ENCODE results near the gene MLXIP. TPM values are rescaled to one million over a fixed set of nuclear protein-coding genes. Genes with fewer than 3 reads are reported as not detected.

Gene MLXIP
- total and polyA plus RNA-seq, 2 of the 13 experiments (the other 11 are each of a cell fraction or from before 2014, with no cell fraction given): 5.3 to 6.7 TPM

GRCh38 chr12:122124370-122124769 is 45.8 kb downstream of the MLXIP start:
- ChIA-PET POLR2A (interaction anchor here (1.3 kb wide), 1 partner anchor 61 kb away, joined by 5 read pairs; no protein-coding TSS in a partner anchor), CTCF (ENCODE audit: low intra/inter-chr PET ratio, low total read pairs) (no interaction called here)
- Histone ChIP-seq H3K4me1 (ENCODE audit: insufficient read depth, low read length) (peaks cover 38% of the 10 kb centered on the region), H3K4me2 (ENCODE audit: low read depth, low read length) (no peak overlapping the region), H3K9me3 (ENCODE audit: low read length) (no peaks in the 10 kb centered on the region), H3K79me2 (ENCODE audit: insufficient read depth, low read length) (peaks cover 3% of the 10 kb centered on the region), H2AFZ (ENCODE audit: low read length) (no peak overlapping the region), H4K20me1 (ENCODE audit: insufficient read depth, low read length) (0 out of 2 replicates have a peak, but pooled peaks cover 3% of the 10 kb centered on the region), H3K27me3 (ENCODE audit: control insufficient read depth in 1 of 2, insufficient read depth in 2 of 2, low read length in 2 of 2) (no peaks in the 10 kb centered on the region), H3K36me3 (replicated peaks in 1 of 2; ENCODE audit: control insufficient read depth in 1 of 2, insufficient read depth in 2 of 2, low read length in 2 of 2) (peaks cover 10 to 22% of the 10 kb centered on the region in 2 experiments; a peak in 4 of 5 replicates), H3K4me3 (replicated peaks in 1 of 3; ENCODE audit: insufficient read depth in 1 of 3, low read depth in 2 of 3, low read length in 3 of 3) (no peak overlapping the region), H3K9ac (ENCODE audit: insufficient read depth, low read depth, low read length) (no peak overlapping the region), H3K27ac (ENCODE audit: extremely low read length, insufficient read depth, low read length) (no peak overlapping the region)
- BruUV-seq (replicated peaks): no TSS peak
- WGBS (ENCODE audit: low lambda C conversion rate): 88% methylated on average over 12 of the region's 14 CpGs
- no peak for TF ChIP-seq ZNF431 (CRISPR knock-in tag; IDR thresholded peaks at IDR 0.05; ENCODE audit: borderline replicate concordance, low read depth)
- TF ChIP-seq SCMH1 (CRISPR knock-in tag; IDR thresholded peaks at IDR 0.05; ENCODE audit: borderline replicate concordance): no peak
- no peak for TF ChIP-seq GMEB2 (CRISPR knock-in tag; IDR thresholded peaks at IDR 0.05; ENCODE audit: low read depth)
- no peak for TF ChIP-seq ELF1 (CRISPR knock-in tag; IDR thresholded peaks at IDR 0.05)
- no peak for TF ChIP-seq ZNF570 (CRISPR knock-in tag; IDR thresholded peaks at IDR 0.05; ENCODE audit: borderline replicate concordance)
- TF ChIP-seq GATAD1 (CRISPR knock-in tag; IDR thresholded peaks at IDR 0.05): no peak
- TF ChIP-seq ZNF770 (CRISPR knock-in tag; IDR thresholded peaks at IDR 0.05): no peak
- no peak for TF ChIP-seq ZNF792 (CRISPR knock-in tag; IDR thresholded peaks at IDR 0.05)
- no peak for TF ChIP-seq ZNF331 (CRISPR knock-in tag; IDR thresholded peaks at IDR 0.05)
- no peak for TF ChIP-seq SMAD3 (CRISPR knock-in tag; IDR thresholded peaks at IDR 0.05)
- TF ChIP-seq ZNF547 (CRISPR knock-in tag; IDR thresholded peaks at IDR 0.05): no peak
- TF ChIP-seq ADNP (CRISPR knock-in tag; IDR thresholded peaks at IDR 0.05): no peak
- intact Hi-C loops (cut with micrococcal nuclease; ENCODE audit: unreplicated experiment) (loop anchor here (10.0 kb wide), 1 partner anchor 170 kb away; no protein-coding TSS in a partner anchor), in situ Hi-C loops (cut with HindIII; ENCODE audit: extremely low pct_ligation_motif_present, low pct_unique_long_range_greater_than_20kb) (loop anchor here (5.0 kb wide), 1 partner anchor 67 kb away; no protein-coding TSS in a partner anchor)
- DNase-seq (ENCODE audit: low spot score) (no peak), FAIRE-seq (no peak), ATAC-seq (no peak)
